Hindlimb muscle (tissue), 1 donor: ENCODE data around the gene DHX36. TPM values are rescaled to one million over a fixed set of nuclear protein-coding genes. Genes with fewer than 3 reads are reported as not detected.

Experiments
- DNase-seq: peaks from one replicate; pipeline ENCODE4 v3.0.0-alpha.2; 2013
- polyA plus RNA-seq: library from polyadenylated mRNA; unstranded; fragments of 120-200 nt; gene quantifications from one replicate; pipeline ENCODE4 v1.2.1, GENCODE V29; 2013; ENCODE audit not compliant: insufficient read length

Gene DHX36
- polyA plus RNA-seq, result 47.3 TPM

GRCh38 chr3:154323891-154324738 is at the start of gene DHX36:
Gene DHX36, minus strand, starts transcription at chr3:154324487. Its CDS starts 71 bp downstream, at chr3:154324416.
- peak; percentile 93 for DNase-seq

- DNase-seq, result no peak
These were observed 42.9 kb upstream of the DHX36 start for GRCh38 chr3:154367221-154367620.

GRCh38 chr3:154364849-154365248 is 40.6 kb upstream of the DHX36 start:
- no peak for DNase-seq

- no peak for DNase-seq
These were observed 36.8 kb upstream of the DHX36 start for GRCh38 chr3:154361099-154361498.

- DNase-seq, result no peak
These were observed 31.7 kb upstream of the DHX36 start for GRCh38 chr3:154356009-154356408.

- DNase-seq, result no peak
These were observed 24.9 kb upstream of the DHX36 start for GRCh38 chr3:154349223-154349622.

GRCh38 chr3:154345422-154346122 is 21.3 kb upstream of the DHX36 start:
- no peak for DNase-seq

GRCh38 chr3:154338570-154338969 is 14.3 kb upstream of the DHX36 start:
- DNase-seq, result no peak

- DNase-seq, result no peak
These were observed 13.7 kb upstream of the DHX36 start for GRCh38 chr3:154338008-154338407.

- DNase-seq, result peak; percentile 27
These were observed 10.7 kb upstream of the DHX36 start for GRCh38 chr3:154334973-154335420.

- DNase-seq, result no peak
These were observed 3.6 kb upstream of the DHX36 start for GRCh38 chr3:154327871-154328270.

GRCh38 chr3:154324919-154325318 is 632 bp upstream of the DHX36 start:
- no peak for DNase-seq

GRCh38 chr3:154316974-154317767 is 7.1 kb downstream of the DHX36 start:
- DNase-seq, result no peak

- no peak for DNase-seq
These were observed 10.1 kb downstream of the DHX36 start for GRCh38 chr3:154314152-154314551.

- DNase-seq, result no peak
These were observed 13.4 kb downstream of the DHX36 start for GRCh38 chr3:154310840-154311239.

GRCh38 chr3:154307363-154307762 is 16.9 kb downstream of the DHX36 start:
- no peak for DNase-seq

- no peak for DNase-seq
These were observed 19.4 kb downstream of the DHX36 start for GRCh38 chr3:154304936-154305335.

- no peak for DNase-seq
These were observed 20.0 kb downstream of the DHX36 start for GRCh38 chr3:154304116-154304786.

GRCh38 chr3:154301561-154301960 is 22.7 kb downstream of the DHX36 start:
- DNase-seq, result no peak

- no peak for DNase-seq
These were observed 30.3 kb downstream of the DHX36 start for GRCh38 chr3:154294016-154294415.

- no peak for DNase-seq
These were observed 34.1 kb downstream of the DHX36 start for GRCh38 chr3:154290187-154290586.

GRCh38 chr3:154285221-154285620 is 39.1 kb downstream of the DHX36 start:
- no peak for DNase-seq
